GM19240 (cell line): ENCODE measurements around the gene CLIC6.
"Not testable (repeated sequence)": the region's sequence is repeated elsewhere in the genome, so short reads cannot be mapped to it uniquely, and the experiment has no call there.

Experiments used
- DNase-seq: peaks from one replicate; pipeline ENCODE4 v3.0.0; 2011; ENCODE audit warnings: low spot score; ENCODE audit not compliant: insufficient read length

The CLIC6 gene

GRCh38 chr21:34651642-34652041 lies 17.2 kb upstream of the CLIC6 start:
- DNase-seq = no peak

DNA sequence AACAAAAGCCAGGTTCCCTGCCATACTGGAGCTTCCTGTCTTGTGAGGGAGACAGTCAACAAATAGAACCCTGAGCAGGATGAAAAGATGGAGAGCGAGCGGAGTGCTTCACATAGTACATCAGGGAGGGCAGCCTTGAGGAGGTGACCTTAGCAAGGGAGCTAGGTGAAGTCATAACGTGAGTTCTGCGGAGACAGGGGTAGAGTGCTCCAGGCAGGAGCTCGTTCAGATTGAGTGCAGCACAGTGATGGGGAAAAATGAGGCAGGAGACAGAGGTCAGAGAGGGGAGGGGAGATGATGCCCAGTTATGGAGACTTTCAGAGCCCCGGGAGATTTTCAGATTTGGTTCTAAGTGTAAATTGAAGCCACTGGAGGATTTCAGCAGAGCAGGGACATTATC lies 15.3 kb upstream of the CLIC6 start:
- no peak for DNase-seq

DNA sequence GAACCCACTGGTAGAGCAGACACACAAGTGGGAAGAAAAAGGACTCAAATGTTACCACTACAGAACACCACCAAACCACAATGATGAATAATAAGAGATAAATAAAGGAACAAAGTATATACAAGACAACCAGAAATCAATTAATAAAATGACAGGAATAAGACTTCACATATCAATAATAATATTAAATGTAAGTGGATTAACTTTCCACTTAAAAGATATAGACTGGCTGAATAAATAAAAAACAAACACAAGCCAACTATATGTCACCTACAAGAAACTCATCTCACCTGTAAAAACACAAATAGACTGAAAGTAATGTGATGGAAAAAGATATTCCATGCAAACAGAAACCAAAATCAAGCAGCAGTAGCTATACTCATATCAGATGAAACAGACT lies 6.9 kb upstream of the CLIC6 start:
- DNase-seq = no peak

GRCh38 chr21:34667761-34668160 lies 1.0 kb upstream of the CLIC6 start:
- DNase-seq = no peak

DNA sequence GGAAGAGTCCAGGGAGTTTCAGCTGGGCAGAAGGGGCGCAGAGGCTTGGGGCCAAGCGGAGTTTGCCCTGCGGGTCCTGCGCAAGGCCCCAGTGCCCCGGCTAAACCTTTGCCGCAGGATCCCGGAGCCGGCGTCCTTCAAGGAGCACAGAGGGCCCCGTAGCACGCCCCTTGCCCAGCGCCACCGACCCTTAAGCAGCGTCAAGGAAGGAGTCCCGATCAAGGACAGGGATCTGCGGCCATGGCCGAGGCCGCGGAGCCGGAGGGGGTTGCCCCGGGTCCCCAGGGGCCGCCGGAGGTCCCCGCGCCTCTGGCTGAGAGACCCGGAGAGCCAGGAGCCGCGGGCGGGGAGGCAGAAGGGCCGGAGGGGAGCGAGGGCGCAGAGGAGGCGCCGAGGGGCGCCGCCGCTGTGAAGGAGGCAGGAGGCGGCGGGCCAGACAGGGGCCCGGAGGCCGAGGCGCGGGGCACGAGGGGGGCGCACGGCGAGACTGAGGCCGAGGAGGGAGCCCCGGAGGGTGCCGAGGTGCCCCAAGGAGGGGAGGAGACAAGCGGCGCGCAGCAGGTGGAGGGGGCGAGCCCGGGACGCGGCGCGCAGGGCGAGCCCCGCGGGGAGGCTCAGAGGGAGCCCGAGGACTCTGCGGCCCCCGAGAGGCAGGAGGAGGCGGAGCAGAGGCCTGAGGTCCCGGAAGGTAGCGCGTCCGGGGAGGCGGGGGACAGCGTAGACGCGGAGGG lies 520 bp downstream of the CLIC6 start:
- DNase-seq = no peak

DNA sequence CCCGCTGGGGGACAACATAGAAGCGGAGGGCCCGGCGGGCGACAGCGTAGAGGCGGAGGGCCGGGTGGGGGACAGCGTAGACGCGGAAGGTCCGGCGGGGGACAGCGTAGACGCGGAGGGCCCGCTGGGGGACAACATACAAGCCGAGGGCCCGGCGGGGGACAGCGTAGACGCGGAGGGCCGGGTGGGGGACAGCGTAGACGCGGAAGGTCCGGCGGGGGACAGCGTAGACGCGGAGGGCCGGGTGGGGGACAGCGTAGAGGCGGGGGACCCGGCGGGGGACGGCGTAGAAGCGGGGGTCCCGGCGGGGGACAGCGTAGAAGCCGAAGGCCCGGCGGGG lies 1.1 kb downstream of the CLIC6 start:
- DNase-seq = not testable (repeated sequence)

DNA sequence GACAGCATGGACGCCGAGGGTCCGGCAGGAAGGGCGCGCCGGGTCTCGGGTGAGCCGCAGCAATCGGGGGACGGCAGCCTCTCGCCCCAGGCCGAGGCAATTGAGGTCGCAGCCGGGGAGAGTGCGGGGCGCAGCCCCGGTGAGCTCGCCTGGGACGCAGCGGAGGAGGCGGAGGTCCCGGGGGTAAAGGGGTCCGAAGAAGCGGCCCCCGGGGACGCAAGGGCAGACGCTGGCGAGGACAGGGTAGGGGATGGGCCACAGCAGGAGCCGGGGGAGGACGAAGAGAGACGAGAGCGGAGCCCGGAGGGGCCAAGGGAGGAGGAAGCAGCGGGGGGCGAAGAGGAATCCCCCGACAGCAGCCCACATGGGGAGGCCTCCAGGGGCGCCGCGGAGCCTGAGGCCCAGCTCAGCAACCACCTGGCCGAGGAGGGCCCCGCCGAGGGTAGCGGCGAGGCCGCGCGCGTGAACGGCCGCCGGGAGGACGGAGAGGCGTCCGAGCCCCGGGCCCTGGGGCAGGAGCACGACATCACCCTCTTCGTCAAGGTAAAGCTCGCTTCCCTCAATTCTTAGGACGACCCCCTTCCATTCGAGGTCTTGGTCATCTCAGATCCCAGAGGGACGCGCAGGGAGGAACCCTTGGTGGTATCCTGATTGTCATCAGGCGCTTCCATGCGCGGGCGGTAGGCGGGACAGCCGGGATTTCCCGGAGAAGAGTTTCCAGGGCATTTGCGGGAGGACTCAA lies 1.6 kb downstream of the CLIC6 start:
- no peak for DNase-seq

GRCh38 chr21:34670962-34671348 lies 2.2 kb downstream of the CLIC6 start:
- DNase-seq = no peak

DNA sequence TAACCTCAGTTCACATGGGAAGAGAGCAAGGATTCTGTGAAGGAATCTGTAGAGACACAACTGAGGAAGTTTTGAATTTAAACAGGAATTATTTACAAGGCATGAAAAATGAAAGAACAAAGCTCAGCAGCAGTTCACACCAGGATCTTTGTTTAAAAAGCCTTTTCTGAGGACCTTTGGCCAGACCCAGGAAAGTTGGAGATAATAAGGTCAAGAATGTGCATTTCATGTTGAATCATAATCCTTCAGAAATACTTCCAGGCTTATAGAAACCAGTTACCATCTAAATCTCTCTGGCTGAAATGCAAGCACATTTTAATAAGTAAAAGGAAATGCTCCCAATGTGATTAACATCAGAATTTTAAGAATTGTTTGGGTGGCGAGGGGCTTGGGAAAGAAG lies 2.7 kb downstream of the CLIC6 start:
- no peak for DNase-seq

GRCh38 chr21:34671891-34672290 lies 3.1 kb downstream of the CLIC6 start:
- no peak for DNase-seq

- no peak for DNase-seq
Measured at GRCh38 chr21:34673006-34673405, 4.2 kb downstream of the CLIC6 start.

DNA sequence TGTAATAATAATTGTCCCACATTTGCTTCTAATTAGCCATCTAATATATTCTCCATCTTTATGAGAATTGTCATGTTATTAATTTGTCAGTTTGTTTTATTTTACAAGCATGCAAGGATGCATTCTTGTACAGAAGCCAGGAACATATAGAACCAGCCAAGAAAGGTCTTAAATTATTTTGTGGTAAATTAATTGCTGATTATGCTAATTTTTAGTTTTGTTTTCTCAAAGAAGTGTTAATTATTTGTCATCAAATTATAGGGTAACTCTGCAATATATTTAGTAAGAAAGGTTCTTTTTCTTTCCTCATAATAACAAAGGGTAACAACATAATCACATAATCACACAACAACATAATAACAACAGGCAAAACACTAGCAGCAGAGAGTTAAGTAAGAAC lies 5.7 kb downstream of the CLIC6 start:
- DNase-seq = no peak

DNA sequence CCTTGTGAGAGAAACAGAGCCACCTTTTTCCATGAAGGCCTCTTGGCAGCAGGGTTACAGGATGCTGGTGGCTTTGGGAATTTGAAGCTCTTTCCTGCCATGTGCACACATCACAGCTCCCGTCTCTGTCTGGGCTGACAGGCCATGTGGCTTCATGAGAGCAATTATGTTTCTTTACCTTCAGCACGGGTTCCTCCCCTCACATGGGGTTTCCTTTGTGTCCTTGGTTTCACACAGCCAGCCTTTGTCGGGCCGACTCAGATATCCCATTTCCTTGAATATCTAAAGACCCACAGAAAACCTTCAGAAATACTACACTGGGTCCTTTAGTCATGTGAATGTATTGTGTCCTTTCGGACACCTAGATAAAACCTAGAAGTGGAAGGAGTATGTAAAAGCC lies 7.1 kb downstream of the CLIC6 start:
- DNase-seq = no peak

DNA sequence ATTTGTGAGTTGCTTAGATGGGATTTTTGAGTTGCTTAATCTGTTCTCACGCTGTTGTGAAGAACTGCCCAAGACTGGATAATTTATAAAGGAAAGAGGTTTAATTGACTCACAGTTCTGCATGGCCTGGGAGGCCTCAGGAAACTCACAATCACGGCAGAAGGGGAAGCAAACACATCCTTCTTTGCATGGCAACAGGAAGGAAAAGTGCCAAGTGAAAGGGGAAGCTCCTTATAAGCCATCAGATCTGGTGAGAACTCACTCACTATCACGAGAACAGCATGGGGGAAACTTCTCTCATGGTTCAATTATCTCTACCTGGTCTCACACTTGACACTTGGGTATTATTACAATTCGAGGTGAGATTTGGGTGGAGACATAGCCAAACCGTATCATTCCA lies 10.3 kb downstream of the CLIC6 start:
- no peak for DNase-seq

GRCh38 chr21:34684174-34684876 lies 15.5 kb downstream of the CLIC6 start:
- DNase-seq = no peak

DNA sequence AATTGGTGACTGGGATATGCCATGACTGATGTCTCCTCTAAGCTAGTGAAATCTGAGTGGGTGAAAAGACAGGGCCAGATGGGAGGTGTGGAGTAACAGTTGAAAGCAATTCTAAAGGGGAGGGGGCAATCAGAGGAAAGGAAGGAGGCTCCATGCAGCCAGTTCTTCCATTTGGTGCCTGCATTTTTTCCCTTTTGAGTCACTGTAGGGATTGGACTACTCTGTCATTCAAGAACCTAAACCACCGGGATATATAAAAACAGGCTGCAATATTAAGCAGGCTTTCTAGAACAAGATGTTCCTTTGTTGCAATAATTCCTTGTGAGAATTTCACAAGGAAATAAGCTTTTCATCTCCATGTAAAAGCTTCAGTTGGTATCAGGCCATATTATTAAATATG lies 18.3 kb downstream of the CLIC6 start:
- DNase-seq = no peak

DNA sequence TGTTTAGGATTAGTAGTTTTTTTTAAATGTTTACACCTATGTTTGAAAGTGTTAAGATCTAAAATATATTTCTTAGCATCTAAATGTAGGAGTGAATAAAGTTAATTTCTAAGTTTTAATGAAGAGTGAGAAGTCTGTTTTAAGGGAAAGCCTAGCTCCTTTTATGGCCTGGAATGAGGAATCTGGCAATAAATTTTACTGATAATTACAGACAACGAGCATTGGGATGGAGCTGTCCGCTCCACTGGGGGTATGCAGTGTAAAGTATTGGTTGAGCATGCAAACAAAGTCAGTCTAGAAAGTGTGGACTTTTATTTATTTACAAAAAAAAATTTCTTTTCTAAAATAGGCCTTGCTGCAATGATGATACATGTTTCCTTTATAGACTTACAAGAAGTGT lies 19.0 kb downstream of the CLIC6 start:
- no peak for DNase-seq

DNA sequence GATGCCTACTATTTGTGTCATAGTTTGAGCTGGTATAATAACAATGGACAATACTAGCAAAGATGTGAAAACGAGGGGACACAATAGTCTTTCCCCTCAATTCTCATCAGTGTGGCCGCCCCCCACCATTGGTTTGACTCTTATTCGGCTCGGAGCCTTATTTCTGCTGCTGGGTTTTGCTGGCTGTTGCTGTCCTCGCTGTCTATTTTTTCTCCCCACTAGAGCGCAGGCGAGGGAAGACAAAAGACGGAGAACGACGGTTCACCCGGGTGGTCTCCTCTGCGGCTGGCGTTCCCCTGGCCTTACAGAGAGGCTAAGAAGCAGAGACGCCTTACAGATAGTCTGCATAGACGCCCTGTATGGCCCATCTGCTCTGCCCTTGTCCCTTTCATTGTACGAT lies 19.4 kb downstream of the CLIC6 start:
- DNase-seq = no peak

- DNase-seq = no peak
Measured at GRCh38 chr21:34688715-34689114, 19.9 kb downstream of the CLIC6 start.

DNA sequence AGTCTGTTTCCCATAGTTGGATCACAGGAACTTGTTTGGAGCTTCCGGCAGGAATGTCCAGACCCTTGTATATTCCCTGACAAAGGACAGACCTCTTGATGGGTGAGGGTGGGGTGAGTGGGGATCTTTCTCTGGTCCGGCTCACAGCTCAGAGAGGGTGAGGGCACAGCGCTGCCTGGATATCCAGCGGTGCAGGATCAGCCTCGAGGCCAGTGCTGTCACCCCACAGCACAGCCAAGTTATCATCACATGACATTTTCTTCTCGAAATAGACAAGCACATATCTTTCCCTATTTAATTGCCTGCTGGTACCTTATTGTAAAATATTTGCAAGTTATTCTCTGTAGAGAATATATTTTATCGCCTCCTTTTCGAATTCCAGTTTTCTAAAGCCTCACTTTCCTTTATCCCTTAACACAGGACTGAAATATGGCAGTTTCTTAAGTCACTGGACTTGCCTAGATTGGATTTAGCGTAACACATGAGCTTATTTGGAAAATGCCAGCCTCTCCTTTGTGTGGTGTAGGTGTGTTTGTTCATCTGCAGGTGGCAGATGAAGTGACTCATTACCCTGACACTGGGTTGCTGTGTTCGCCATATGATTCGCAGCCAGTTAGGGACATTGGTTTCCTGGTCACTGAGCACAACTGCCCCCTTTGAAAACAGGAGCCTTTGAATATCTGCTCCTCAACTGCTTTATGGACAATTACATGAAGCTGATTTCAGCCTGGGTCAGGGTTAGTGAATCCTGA lies 21.4 kb downstream of the CLIC6 start:
- DNase-seq = no peak

DNA sequence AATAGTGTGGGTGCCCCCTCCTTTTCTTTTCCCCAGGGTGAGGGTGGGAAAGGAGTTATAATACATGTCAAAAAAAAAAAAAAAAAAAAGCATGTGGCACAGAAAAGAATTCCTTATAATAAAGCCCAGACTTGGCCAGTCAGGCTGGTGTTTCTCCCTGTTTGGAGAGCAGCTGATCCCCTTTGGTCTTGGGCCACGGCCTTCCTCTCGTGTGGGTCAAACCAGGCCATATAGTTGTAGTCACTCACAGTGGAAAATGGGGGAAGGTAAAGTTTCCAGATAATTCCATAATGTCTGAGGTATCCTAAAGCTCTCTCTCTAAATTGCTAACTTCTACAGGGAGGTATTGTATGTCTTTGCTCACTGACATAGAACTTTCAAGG lies 22.0 kb downstream of the CLIC6 start:
- DNase-seq = no peak
